HFF-Myc (cell line): ENCODE data around the gene NDUFC2.

Experiments
- DNase-seq: peaks from one replicate; pipeline ENCODE4 v3.0.0-alpha.2; 2011; ENCODE audit warnings: low read depth; ENCODE audit errors: extremely low read depth
- H3K4me3 ChIP-seq: replicated peaks from 2 replicates; pipeline ENCODE4 v1.5.1; 2011; ENCODE audit warnings: low read depth, mild to moderate bottlenecking, control low read depth, low read length
- CTCF ChIP-seq: IDR thresholded peaks from 2 replicates; pipeline ENCODE4 v1.5.1; 2012; ENCODE audit warnings: mild to moderate bottlenecking, low read depth, low read length, control low read depth; ENCODE audit errors: missing control alignments

Gene NDUFC2

GRCh38 chr11:78050964-78051831 is 28.5 kb downstream of the NDUFC2 start:
- TF ChIP-seq CTCF: no peak
- H3K4me3 ChIP-seq: no peak overlapping the region
- DNase-seq: no peak

GRCh38 chr11:78049348-78049747 is 30.3 kb downstream of the NDUFC2 start:
- no peak overlapping the region for H3K4me3 ChIP-seq
- DNase-seq: no peak
- no peak for TF ChIP-seq CTCF

- no peak overlapping the region for H3K4me3 ChIP-seq
- no peak for DNase-seq
- no peak for TF ChIP-seq CTCF
Observed at GRCh38 chr11:78048561-78048960, 31.1 kb downstream of the NDUFC2 start.

GRCh38 chr11:78046486-78046854 is 33.2 kb downstream of the NDUFC2 start:
- TF ChIP-seq CTCF: no peak
- no peak for DNase-seq
- no peak overlapping the region for H3K4me3 ChIP-seq

GRCh38 chr11:78045851-78046485 is 33.7 kb downstream of the NDUFC2 start:
- peak overlapping the region; percentile 40 for H3K4me3 ChIP-seq
- no peak for DNase-seq
- TF ChIP-seq CTCF: peak; percentile 100

- TF ChIP-seq CTCF: no peak
- no peak overlapping the region for H3K4me3 ChIP-seq
- no peak for DNase-seq
Observed at GRCh38 chr11:78044706-78045105, 35.0 kb downstream of the NDUFC2 start.
